Measurements from ENCODE around the gene GLT8D1.
"Not testable (repeated sequence)": the region's sequence is repeated elsewhere in the genome, so short reads cannot be mapped to it uniquely, and the experiment has no call there.

The GLT8D1 gene

DNA sequence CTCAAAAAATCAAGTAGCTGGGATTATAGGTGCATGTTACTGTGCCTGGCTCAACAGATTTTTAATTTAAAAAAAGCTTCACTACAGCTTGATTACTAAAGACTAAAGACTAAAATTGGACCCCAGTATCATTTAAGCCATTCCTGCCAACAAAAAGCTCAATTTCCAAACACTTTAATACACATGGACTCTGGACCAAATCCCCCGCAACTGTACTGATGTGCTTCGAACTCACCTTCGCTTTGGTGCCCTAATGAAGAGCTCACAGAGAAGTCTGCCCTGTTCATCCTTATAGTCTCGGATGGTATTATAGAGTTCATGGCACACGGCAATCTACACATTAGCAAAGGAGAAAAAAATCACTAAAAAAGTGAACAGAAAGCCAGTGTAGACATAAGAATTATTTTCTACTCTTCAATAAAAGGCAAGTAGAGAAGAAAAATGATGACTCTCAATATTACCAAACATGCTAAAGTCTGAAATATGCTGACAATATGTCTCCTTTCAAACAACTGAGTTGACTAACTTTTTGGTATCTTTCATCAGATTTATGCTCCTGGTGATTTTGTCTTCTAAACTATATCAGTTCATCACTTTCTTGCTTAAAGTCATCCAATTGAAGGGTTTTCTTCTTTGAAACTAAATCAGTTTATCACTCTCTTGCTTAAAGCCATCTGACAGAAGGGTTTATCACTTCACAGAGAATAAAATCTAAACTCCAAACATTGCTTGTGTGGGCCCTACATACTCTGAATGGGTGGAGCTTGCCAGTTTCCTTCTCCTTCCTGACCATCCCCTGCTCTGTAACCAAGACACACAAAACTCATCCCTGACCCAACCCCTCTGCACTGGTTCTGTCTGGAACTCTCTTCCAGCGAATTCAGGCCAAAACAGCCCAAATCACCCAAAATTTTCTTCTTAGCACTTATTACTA, 27.1 kb downstream of the GLT8D1 start:
- DNase-seq, result no peak

GRCh38 chr3:52676201-52676600, 29.4 kb downstream of the GLT8D1 start:
- DNase-seq, result not testable (repeated sequence)

GRCh38 chr3:52671676-52672075, 33.9 kb downstream of the GLT8D1 start:
- DNase-seq, result no peak

DNA sequence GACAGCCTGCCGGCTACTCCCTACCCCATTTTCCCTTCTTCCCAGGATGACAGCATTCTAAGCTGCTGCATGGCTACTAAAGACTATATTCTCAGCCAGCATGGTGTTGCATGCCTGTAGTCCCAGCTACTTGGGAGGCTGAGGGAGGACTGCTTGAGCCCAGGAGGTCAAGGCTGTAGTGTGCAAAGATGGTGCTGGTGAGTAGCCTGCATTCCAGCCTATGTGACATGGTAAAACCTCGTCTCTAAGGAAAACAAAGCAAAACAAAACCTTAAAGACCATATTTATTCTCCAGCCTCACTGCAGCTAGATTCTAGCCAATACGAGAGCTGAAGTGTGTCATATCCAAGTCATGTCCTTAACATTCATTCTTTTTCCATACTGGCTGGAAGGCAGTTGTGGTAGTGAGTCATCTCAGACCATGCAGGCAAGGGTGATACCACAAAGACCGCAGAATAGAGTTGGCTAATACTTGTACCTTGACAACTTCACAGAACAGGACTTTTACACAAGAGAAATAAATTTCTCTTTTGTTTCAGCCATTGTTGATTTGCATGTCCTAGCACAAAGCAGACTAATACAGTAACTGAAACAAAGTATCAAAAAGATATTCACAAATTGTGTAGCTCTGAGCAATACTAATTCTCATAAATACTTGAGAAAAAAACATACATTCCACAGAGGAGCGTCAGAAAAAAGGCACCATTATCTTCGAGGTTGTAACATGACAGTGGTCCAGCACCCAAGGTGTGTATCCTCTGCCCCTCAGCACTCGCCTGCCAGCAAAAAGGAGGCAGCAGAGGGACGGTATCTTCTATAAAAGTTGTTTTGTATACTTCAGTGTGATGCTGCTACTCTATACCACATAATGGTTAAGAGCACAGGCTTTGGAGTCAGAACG, 34.7 kb downstream of the GLT8D1 start:
- no peak for DNase-seq

DNA sequence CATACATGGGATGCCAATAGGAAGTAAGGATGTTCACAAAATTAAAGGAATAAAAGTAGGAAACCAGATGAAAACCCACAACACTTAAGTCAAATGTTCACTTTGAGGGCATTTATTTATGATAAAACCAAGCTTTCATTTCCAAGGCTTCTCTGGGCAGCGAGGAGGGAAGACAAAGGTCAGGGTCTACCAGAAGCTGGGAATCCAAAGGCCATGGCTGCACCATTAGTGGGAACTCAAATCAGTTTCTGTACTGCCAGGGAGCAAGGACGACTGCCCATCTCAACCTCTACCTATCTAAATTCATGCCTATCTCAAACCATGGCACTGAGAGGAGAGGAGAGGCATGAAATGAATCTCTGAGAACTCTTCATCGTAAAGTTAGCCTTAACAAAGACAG, 42.5 kb downstream of the GLT8D1 start:
- no peak for DNase-seq

DNA sequence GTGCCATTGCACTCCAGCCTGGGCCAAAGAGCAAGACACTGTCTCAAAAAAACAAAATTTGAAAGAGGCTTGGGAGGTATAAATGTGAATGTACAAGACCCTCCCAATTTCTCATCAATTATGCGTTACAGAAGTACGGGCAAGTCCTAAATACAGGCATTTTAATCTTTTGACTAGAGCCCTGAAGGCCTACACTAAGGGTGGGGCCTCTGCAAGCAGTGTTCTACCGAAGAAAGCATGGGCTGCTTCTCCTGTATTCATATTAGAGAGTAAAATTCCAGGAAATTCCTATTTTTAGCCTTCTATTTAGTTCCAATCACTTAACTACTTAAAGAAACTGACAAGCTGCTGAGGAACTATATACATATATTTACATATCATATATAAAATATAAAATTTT, 45.5 kb downstream of the GLT8D1 start:
- no peak for DNase-seq

- no peak for DNase-seq
Observed at GRCh38 chr3:52655895-52656294, 49.7 kb downstream of the GLT8D1 start.

GRCh38 chr3:52651592-52651991, 54.0 kb downstream of the GLT8D1 start:
- DNase-seq, result no peak

- DNase-seq, result no peak
Observed at GRCh38 chr3:52650439-52650838, 55.2 kb downstream of the GLT8D1 start.

DNA sequence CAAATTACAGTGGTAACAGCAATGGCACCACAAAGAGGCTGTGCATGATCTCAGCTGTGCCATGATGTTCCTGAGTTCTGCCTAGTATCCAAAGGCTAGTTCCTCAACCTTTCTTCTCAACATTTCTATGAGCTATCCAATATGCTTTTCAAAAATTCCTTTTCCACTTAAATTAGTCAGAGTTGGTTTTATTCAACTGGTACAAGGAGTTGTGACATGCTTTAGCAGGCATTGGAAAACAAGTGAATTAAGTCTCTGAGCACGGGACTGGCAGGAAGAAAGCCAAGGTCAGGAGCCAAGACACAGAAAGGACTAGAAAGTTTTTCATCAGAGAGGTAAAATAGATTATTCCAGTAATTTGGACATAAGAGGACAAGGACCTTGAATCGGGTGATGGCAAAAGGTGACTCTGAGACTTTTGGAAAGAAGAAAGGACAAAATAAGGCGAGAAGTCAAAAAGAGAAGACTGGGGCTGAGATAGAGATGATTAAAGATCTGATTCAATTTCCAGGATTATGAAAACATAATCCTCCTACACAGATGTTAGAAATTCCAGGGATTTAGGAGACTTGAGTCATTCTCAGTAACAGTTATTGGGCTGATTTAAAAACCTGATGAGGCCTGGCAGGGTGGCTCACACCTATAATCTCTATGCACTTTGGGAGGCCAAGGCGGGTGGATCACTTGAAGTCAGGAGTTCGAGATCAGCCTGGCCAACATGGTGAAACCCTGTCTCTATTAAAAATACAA, 56.0 kb downstream of the GLT8D1 start:
- DNase-seq, result no peak

DNA sequence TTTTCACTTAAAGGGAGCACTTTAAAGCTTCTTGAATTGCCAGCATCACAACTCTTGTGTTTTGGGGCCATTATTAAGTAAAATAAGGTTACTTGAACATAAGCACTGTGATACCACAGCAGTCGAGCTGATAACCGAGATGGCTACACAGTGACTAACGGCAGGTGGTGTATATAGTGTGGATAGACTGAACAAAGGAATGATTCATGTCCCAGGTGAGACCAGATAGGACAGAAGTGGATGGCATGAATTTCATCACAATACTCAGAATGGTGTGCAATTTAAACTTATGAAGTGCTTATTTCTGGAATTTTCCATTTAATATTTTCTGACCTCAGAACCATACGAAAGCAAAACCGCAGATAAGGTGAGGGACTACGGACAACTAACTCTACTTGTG, 60.0 kb downstream of the GLT8D1 start:
- DNase-seq, result no peak
